Hair follicular keratinocyte (primary cell): ENCODE results near the gene SPDEF. TPM values are rescaled to one million over a fixed set of nuclear protein-coding genes. Genes with fewer than 3 reads are reported as not detected.

ENCODE experiments used
- total RNA-seq: library from RNA; depleted of rRNA; stranded (reverse); fragments of >200 nt; gene quantifications from 2 replicates; pipeline ENCODE4 v1.2.3, GENCODE V29; 2015

The SPDEF gene
- total RNA-seq = 0.08 and 0.11 TPM in 2 replicates

DNA sequence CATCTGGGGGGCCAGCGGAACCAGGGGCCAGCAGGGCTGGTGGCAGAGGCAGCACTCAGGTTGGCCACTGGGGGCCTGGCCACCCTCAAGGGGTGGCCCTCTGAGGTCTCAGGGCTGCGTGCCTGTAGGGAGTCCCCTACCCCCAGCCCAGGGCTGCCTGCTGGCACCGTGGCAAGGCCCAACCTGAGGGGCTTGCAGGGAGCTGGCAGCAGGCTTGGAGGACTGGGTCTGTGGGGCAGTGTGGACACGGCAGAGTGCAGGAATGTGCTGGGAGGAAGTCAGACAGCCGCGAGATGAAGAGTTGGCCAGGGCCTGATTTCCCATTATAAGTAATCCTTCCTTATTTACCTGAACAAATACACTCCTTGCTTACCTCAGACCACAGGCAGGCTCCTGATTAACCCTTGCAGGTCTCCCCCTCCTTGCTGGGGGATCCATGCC, at the start of gene SPDEF:
Gene SPDEF (minus strand): TSS at position 299 of the 441 bp plus-strand sequence. CDS start 11,874 bp downstream, outside the sequence.

Other genes starting within 250 kb of the SPDEF start
- 14.9 and 18.4 TPM in 2 replicates for gene NUDT3, start 163.7 kb downstream of the SPDEF start, total RNA-seq
- gene RPS10, start 130.3 kb downstream of the SPDEF start, total RNA-seq = 5,001 and 5,521 TPM in 2 replicates
- gene PACSIN1, start 90.3 kb downstream of the SPDEF start, total RNA-seq = not detected in 2 replicates
- gene ILRUN, start 140.4 kb upstream of the SPDEF start, total RNA-seq = 30.2 and 30.3 TPM in 2 replicates
- gene SNRPC, start 201.2 kb upstream of the SPDEF start, total RNA-seq = 123 and 173 TPM in 2 replicates
- 3.1 and 4.8 TPM in 2 replicates for gene BLTP3A, start 235.8 kb upstream of the SPDEF start, total RNA-seq